GM20431 (cell line): ENCODE data around the gene CSNK1G1.
"Not testable (repeated sequence)": the region's sequence is repeated elsewhere in the genome, so short reads cannot be mapped to it uniquely, and the experiment has no call there.

ENCODE experiments used
- in situ Hi-C: fragments of 300-500 bp; cut with MseI, MboI; formaldehyde crosslinking; loops from one replicate; pipeline ENCODE4 v1.15.0; 2020; ENCODE audit warnings: low sequenced_read_pairs; ENCODE audit not compliant: unreplicated experiment

The CSNK1G1 gene

GRCh38 chr15:64355944-64356709 lies at the start of gene CSNK1G1:
Gene CSNK1G1 (minus strand): TSS chr15:64356173. CDS start chr15:64300499, 55,674 bp downstream.
- in situ Hi-C loops = loop anchor here (25.0 kb wide), 1 partner anchor 144 kb away; no protein-coding TSS in a partner anchor

DNA sequence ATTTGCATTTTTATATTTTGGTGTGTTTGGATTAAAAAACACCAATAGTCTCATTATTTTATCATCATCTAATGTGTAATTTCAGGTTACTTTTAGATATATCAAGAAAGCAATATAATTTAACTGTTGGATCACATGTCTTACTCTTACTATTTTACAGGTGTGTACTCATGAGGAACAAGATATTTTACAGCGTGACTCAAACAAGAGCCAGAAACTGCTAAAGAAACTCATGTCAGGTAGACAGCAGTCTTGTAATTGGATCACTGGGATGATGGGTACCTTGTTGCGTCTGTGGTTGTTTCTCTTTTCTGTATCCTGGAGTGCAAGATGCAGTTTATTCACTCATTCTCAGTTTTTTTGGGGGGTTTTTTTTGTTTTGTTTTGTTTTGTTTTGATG lies 44.6 kb upstream of the CSNK1G1 start:
- in situ Hi-C loops = no loop called here

- in situ Hi-C loops = no loop called here
These were observed 42.6 kb upstream of the CSNK1G1 start for GRCh38 chr15:64398575-64398974.

DNA sequence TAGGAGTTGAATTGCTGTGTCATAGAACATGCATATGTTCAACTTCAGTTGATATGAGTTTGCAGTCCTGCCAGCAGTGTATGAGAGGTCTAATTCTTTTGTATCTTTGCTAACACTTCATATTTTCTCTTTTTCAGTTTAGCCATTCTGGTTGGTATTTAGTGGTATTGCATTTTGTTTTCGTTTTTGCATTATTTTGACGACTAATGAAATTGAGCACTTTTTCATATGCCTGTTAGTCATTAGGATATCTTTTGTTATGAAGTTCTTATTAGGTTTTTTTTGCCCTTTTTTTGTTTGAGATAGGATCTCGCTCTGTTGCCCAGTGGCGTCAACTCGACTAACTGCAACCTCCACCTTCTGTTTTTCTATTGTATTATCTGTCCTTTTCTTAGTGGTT lies 40.8 kb upstream of the CSNK1G1 start:
- in situ Hi-C loops = no loop called here

- in situ Hi-C loops = not testable (repeated sequence)
These were observed 36.5 kb upstream of the CSNK1G1 start for GRCh38 chr15:64392471-64392870.

DNA sequence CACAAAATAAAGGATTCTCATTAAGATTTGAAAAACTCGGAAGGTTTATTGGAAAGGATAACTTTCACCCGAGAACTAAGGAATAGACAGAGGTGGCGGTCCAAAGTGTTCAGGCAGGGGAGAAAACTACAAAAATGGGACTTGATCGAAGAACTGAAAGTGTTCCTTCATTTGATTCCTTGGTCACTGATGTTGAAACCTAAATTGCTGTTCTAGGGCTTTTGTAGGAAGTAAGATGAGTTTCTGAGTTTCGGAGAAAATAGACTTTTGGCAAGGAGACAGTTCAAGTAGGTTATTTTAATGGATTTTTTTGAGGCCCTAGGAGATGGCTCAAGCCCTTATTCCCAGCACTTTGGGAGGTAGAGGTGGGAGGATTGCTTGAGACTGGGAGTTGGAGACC lies 33.1 kb upstream of the CSNK1G1 start:
- in situ Hi-C loops = no loop called here

- in situ Hi-C loops = no loop called here
These were observed 31.7 kb upstream of the CSNK1G1 start, which contains the start of gene TRIP4 for GRCh38 chr15:64387562-64388168. Gene TRIP4 (plus strand): TSS chr15:64387836. CDS start chr15:64387864, 28 bp downstream.

DNA sequence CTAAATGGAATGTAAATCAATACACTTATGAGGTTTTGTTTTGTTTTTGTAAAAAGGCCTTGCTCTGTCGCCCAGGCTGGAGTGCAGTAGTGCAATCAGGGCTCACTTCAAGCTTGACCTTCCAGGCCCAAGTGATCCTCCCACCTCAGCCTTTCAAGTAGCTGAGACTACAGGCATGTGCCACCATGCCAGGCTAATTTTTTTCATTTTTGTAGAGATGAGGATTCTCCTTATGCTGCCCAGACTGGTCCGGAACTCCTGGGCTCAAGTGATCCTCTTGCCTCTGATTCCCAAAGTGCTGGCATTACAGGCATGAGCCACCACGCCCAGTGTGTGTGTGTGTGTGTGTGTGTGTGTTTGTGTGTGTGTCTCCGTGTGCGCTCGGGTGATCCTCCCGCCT lies 30.3 kb upstream of the CSNK1G1 start:
- in situ Hi-C loops = no loop called here

DNA sequence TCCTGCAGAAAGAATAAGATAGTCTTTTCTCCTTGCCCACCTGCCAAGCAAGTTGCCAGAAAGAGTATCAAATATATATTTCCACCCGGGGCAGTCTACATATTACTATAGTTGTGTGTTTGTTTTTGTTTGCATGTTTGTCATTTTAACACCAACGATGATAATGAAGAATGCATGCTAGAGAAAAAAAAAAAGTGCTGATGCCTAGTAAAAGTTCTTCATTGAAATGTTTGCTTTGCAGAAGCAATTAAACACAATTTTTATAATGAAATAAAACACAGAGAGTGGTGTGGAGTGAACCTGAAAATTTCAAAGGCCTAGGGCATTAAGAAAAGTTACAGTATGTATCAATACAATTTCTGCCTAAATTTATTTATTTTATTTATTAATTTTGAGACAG lies 27.8 kb upstream of the CSNK1G1 start:
- in situ Hi-C loops = no loop called here

- in situ Hi-C loops = no loop called here
These were observed 25.2 kb upstream of the CSNK1G1 start, which contains the start of gene PCLAF for GRCh38 chr15:64381000-64381751. Gene PCLAF (minus strand): TSS chr15:64381441. CDS start chr15:64381371, 70 bp downstream.

GRCh38 chr15:64380130-64380870 lies 24.3 kb upstream of the CSNK1G1 start:
- in situ Hi-C loops = not testable (repeated sequence)

- in situ Hi-C loops = no loop called here
These were observed 23.4 kb upstream of the CSNK1G1 start for GRCh38 chr15:64379216-64379960.

DNA sequence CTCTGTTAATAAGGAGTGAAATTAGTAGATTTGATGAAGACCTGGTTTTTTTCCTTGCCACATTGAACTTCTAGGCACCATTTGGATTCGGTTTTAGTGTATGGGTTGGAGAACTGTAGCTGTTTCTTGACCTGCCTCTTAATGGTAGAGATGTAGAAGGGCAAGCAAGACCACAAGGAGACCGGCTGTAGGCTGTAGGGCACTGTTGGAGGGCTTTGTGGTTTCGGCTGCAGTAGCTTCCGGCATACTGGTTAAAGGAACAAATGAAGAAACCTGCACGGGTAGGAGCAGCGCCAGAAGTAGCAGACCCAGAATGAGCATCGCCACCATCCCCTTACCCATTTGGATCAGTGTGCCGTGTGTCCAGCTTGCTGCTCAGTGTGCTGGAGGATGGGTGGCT lies 17.4 kb upstream of the CSNK1G1 start:
- in situ Hi-C loops = loop anchor here (25.0 kb wide), 1 partner anchor 161 kb away; no protein-coding TSS in a partner anchor

GRCh38 chr15:64371383-64371782 lies 15.4 kb upstream of the CSNK1G1 start:
- in situ Hi-C loops = loop anchor here (25.0 kb wide), 1 partner anchor 159 kb away; no protein-coding TSS in a partner anchor

DNA sequence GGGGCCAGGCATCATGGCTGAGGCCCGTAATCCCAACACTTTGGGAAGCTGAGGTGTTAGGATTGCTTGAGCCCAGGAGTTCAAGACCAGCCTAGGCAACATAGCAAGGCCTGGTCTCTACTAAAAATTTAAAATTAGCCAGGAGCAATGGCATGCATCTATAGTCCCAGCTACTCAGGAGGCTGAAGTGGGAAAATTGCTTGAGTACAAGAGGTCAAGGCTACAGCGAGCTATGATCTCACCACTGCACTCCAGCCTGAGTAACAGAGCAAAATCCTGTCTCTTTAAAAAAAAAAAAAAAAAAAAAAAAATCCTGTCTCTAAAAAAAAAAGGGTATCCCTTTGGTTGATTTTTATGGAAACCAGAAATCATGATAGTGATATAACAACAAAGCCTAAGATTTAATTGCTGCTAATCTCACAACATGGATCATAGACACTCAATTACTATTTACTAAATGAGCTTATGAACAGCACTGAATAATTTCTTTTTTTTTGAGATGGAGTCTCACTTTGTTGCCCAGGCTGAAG lies 13.2 kb upstream of the CSNK1G1 start:
- in situ Hi-C loops = loop anchor here (25.0 kb wide), 1 partner anchor 157 kb away; no protein-coding TSS in a partner anchor

DNA sequence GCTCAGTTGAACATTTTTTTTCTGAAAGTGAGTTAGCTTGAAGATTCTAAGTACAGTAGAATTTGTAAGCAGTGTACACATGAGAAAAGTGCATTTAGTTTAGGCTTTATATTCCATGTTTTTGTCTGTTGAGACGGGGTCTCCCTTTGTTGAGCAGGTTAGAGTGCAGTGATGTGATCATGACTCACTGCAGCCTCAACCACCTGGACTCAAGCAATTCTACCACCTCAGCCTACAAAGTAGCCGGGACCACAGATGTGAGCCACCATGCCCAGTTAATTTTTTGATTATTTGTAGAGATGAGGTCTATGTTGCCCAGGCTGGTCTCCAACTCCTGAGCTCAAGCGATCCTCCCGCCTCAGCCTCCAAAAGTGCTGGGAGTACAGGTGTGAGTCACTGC lies 5.3 kb upstream of the CSNK1G1 start:
- in situ Hi-C loops = loop anchor here (25.0 kb wide), 1 partner anchor 149 kb away; no protein-coding TSS in a partner anchor

GRCh38 chr15:64356710-64357040 lies 702 bp upstream of the CSNK1G1 start:
- in situ Hi-C loops = loop anchor here (25.0 kb wide), 1 partner anchor 144 kb away; no protein-coding TSS in a partner anchor

DNA sequence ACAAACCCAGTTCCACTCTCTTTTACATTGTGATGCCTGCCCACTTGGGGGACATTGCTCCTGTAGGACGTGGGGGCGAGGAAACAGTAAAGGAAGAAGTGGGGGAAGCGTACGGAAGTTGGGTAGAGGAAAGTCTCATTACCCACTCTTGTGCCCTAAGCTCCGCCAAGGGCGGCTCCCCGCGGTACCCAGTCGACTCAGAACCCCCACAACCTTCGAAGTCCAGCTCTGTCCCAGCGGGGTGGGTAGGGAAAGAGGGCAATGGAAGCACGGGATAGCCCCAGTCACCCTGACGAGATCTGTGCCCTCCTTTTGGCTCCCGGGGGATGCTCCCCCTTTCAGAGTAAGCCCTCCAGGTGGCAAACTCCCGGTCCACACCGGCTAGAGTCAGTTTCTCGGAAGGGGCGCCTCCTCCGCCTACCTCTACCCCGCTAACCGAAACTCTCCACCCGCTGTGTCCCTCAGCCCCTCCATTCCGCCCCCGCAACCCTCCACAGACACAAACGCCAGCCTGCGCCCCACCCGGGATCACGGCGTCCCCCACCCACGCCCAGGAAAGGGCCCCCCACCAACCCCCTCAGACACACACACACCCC lies 527 bp downstream of the CSNK1G1 start:
- in situ Hi-C loops = loop anchor here (25.0 kb wide), 1 partner anchor 143 kb away; no protein-coding TSS in a partner anchor
